Activated CD8-positive, alpha-beta memory T cell treated with anti-CD3 and anti-CD28 coated beads, Interleukin-2, amount 50 U/mL, for 1 hour (primary cell): ENCODE results near the gene EDA.
"Not testable (repeated sequence)": the region's sequence is repeated elsewhere in the genome, so short reads cannot be mapped to it uniquely, and the experiment has no call there.

Experiments used
- DNase-seq: peaks from one replicate; pipeline ENCODE4 v3.0.0-alpha.2; 2020; ENCODE audit errors: extremely low read depth

The EDA gene

DNA sequence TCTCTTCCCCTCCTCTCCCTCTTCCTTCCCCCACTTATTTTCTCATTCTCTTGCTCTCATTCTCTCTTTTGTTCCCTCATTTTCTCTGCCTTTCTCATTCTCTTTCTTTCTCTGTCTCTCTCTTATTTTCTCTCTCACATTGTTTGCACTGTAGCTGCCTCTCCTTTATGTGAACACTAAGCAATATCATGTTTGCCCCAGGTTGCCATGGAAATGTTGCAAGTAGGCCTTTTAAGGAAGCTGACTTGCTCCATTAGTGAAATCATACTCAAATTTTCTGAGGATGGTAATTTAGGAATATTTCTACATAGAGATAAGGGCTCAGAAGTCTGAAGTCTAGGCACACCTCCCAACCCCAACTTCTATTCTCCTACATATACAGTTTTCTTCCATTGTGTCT is 130.1 kb downstream of the EDA start:
- DNase-seq = no peak

DNA sequence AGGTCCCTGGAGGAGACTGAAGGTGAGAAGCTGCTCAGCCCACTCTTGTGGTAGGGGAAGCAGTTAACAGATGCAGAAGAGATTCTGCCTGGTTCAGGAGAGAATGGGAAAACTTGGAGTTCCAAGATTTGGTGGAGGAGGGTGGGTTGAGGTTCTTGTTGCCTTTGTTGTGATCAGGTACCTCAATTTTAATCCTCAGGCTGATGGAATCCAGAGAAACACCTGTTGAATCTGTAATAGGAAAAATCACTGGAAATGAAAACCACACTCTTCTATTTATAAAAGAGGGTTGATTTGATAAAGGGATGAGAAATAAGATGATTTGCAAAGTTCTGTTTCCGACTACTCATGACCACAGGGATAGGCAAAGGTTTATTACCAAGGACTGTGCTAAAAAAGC is 132.1 kb downstream of the EDA start:
- no peak for DNase-seq

DNA sequence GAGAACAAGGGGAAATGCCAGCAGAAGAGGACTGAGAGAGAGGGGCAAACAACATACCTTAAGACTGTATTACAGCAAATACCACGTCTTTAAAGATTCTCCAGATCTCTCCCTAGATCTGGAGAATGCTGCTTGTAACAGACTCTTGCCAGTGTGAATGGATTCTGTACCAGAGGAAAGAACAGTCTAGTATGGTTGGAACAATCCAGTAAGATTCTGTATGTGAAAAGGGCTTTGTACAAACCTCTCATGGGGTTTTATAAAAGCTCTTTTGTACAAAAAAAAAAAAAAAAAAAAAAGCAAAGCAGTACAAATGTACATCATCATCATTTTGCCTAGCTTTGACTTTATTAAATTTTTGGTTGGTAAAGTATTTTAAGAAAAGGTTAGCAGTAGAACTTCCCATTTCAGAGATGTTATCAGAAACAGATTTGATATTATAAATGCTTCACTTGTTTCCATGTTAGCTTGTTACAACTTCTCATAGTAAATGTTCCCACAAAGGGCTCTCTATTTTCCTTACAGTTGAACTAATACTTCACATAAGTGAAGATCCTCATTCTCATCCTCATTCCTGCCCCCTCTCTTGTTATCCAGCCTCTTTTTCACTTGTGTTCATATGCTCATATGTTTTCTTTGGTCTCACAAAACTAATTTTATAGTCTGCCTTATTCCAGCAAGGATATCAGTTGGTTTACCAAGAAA is 144.2 kb downstream of the EDA start:
- no peak for DNase-seq

DNA sequence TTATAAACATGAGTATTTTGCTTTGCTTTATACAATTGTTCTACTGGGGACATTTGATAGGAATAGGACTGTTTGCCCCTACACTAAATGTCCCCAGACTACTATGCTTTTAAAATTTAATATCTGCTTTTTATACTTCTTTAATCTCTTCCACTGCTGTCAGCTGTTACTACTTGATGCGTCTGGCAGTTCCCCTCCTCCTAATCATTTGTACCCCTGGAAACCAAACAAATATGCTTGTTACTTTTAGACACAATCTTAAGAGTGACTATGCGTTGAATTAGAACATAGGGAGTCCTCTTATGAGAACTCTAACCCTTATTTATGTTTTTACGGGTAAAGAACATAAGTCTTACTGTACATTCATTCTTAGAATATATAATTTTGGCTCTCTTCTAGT is 145.7 kb downstream of the EDA start:
- no peak for DNase-seq

DNA sequence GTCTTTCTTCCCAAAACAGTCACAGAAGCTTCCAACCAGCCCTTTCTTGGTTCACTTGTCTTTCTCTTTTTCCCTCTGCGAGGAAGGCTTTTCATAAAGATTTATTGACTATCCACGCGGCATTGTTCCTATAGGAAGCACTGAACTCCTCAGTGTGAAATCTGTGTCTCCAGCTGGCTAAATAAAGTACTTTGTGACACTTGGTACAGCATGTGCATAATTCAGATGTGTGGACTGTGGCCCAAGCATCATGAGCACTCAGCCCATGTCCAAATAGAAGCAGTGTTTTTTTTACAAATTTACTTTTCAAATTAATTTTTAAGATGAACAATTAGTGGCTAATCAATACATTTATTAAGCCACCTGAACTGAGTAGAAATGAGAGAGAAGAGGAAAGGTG is 146.4 kb downstream of the EDA start:
- no peak for DNase-seq

DNA sequence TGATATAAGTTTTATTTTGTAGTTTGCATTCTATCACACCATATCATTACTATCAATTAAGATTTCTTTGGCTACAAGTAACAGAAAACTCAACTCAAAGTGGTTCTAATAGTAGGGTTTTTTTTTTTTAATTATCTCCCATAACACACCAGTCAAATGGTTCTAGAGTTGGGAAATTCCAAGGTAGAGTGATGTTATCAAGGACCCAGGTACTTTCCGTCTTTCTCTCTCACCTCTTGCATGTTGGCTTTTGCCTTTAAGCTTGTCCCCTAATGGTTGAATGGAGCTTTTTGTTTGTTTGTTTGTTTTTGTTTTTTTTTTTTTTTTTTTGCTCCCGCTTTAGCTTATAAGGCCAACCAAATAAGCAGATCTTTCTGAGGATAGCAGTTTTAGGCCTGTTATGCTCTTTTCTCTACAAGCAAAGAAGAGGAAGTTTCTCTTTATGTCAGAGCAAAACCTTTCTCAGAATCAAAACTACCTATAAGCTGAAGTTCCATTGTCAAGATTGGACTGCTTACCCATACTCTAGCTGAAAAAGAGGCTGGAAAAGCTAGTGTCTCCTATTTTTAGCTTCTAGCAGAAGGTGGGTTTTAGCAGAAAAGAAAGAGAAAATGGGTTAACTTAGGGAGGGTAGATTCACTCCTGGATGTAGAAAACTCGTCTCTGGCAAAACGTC is 177.5 kb downstream of the EDA start:
- DNase-seq = no peak

DNA sequence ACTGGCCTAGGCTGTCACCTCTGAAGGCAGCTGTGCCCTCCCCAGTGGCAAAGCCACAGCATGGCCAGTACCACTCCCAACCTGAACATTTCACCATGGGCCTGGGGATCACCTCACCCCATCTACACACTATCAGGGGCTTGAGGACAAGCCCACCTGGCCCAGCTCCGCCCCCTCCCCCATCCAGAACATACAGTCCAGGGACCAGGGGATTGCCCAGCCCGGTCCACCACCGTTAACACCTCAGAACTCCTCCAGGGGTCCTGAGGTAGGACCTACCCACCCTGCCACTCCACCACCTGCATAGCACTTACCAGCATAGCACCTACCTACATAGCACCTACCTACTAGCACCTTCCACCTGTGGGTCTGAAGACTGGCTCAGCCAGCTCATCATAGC is 179.8 kb downstream of the EDA start:
- no peak for DNase-seq

DNA sequence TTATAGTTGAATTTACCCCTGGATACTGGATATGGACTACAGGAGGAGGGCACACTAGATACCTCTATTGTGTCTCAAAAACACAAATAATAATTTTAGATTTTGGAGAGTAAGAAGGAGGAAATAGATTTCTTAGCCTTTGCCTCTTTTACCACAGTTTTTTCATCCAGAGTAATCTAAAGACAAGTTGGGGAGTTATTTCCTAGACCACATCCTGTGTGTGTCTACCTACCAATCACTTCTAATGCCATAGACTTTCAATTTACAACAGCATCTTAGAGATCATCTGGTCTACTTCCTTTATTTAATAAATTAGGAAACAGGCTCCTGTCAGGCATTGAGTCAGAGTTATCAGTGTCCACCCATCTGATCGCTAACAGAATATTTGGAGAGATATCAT is 191.5 kb downstream of the EDA start:
- no peak for DNase-seq

DNA sequence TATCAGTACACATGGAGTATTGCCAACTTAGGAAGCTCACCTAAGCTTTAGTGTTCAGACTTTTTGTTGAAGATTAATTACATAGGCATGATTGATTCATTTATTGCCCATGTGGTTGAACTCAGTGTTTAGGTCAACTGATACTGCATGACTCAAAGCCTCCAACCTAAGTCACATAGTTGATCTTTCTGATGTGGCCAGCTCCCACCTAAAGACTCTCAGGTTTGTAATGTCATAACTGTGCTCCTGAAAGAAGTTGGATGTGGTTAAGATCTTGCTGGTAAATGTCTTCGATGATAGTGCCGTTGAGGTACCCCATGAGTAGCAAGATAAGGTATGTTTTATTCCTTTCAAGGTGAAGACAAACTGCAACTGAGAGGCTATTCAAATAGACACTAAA is 192.5 kb downstream of the EDA start:
- no peak for DNase-seq

DNA sequence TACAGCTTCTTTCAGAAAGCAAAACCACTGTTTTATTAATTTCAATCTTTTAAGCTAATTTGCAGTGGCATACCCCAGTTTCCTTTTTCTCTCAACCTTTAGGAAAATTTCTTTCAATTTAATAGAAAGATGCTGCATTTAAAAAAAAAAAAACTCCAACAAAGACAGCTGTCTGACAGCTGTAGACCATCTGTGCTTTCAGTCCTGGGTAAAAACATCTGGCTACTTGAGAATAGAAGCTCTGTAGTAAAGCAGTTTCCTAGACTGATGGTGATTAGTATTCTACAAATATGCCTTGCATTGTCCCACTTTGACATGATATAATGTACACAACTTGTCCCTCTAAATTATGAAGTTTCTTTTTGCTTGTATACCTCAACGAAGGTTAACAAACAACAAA is 197.8 kb downstream of the EDA start:
- DNase-seq = no peak

DNA sequence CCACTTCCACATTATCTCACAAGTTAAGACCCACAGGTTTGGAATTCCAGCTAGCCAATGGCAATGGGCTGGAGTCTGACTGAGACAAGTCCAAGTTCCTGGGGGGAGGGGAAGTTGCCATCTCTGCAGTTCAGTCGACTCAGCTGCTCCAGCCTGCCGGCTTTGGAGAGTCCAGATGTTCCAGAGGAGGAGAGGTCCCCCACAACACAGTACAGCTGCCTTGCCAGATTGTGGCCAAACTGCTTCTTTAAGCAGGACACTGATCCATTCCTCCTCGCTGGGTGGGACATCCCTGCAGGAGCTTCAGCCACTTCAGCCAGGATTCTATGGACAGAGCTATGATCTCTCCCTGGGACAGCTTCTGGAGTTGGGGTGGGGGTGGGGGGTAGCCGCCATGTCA is 199.2 kb downstream of the EDA start:
- no peak for DNase-seq

DNA sequence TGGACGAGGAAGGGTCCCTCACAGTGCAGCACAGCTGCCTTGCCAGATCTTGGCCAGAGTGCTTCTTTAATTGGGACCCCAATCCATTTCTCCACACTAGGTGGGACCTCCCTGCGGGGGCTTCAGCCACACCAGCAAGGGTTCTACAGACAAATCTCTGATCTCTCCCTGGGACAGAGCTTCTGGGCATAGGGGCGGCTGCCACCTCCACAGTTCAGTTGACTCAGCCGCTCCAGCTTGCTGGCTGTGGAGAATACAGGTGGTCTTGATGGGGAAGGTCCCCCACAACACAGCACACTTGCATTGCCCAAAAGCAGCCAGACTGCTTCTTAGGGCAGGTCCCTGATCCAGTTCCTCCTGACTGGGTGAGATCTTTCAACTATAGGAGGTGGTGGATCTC is 199.6 kb downstream of the EDA start:
- no peak for DNase-seq

DNA sequence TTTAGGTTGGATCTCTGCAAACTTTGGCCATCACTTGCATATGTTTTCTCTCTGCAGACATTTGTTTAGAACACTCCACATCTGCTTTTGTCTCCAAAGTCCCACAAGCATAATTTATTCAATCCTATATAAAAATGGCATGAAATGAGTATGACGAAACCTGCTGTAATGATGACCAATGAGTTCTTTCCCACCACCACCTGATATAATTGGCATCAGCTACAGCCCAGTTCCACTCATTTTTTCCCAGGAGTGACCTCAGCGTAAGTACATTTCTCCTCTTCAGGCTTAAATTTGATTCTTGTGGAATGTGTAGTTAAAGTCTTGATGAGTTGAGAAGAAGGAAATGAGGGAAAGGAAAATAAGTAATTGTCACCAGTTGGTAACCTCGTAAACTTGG is 228.7 kb downstream of the EDA start:
- DNase-seq = no peak

DNA sequence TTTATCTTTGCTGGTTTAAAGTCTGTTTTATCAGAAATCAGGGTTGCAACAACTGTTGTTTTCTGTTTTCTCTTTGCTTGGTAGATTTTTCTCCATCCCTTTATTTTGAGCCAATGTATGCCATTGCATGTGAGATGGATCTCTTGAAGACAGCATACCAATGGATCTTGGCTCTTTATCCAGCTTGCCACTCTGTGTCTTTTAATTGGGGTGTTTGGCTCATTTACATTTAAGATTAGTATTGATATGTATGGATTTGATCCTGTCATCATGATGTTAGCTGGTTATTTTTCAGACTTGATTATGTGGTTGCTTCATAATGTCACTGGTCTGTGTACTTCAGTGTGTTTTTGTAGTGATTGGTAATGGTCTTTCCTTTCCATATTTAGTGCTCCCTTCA is 244.1 kb downstream of the EDA start:
- not testable (repeated sequence) for DNase-seq

DNA sequence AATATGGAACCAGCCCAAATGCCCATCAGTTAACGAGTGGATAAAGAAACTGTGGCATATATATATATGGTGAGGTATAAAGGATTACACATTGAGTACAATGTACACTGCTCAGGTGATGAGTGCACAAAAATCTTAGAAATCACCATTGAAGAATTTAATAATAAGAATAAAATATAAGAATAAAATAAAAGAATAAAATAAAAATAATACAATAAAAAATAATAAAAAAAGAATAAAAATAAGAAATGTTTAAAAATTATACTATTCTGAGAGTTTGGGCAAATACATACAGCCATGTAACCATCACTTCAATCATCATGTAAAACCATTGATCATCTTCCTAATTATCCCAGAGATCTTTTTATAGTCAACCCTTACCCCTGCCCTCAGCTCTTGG is 260.3 kb downstream of the EDA start:
- DNase-seq = no peak

DNA sequence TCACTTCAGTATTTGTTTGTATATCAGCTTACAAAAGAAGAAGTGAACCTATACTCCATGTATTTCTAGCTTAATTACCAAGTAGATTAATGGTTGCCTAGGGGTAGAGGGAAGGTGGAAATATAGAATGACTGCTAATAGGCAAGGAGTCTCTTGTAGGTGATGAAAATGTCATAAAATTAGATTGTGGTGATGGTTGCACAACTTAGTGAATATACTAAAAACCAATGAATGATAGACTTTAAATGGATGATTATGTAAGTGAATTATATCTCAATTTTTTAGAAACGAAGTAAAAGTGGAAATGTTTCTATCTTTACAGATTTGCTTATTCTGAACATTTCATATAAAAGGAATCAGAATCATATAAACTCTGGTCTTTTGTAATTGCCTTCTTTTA is 268.3 kb downstream of the EDA start:
- DNase-seq = no peak

DNA sequence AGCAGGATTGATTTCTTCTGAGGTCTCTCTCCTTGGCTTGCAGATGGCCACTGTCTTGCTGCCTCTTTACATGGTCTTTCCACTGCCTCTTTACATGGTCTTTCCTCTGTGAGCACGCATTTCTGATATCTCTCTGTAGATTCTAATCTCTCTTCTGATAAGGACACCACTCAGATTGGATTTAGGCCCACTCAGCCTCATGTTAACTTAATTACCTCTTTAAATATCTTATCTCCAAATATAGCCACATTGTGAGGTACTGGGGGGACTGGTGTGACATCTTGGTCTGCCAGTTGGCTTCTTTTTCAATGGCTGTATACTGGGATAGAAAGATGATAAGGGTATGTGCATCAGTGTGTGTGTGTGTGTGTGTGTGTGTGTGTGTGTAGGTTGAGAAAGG is 280.1 kb downstream of the EDA start:
- DNase-seq = no peak

DNA sequence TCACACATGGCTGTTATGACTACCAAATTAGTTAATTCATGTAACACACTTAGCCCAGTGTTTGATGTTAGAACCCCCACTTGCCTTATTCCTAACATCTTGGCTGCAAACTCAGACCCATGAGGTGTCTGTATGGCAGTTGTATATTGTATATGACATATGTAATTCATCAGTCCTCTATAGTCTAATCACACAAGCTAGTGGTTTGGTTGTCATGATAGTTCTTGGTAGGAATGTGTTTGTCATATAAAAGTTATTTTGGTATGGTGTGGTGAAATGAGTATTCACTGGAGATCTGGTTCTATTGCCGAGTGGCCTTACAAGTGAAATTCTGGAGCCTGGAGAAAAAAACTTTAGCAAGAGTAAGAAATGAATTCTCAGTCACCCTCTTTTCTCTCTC is 284.6 kb downstream of the EDA start:
- no peak for DNase-seq

DNA sequence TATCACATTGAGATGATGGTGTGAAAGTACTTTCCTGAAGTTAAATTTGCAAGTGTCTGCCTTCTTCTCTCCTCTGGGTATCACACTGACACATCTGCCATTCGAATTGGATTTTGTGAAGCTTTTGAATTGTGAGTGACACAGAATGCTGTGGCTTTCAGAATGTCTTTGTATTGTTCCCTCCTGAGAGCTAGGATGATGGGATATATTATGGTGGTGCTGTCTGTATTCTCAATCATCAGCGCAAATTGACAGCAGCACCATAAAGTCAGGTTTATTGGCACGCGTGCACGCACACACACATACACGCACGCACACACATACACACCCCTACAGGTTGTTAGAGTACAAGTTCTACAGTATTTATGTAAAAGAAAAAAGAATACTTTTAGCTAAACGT is 290.5 kb downstream of the EDA start:
- DNase-seq = no peak

DNA sequence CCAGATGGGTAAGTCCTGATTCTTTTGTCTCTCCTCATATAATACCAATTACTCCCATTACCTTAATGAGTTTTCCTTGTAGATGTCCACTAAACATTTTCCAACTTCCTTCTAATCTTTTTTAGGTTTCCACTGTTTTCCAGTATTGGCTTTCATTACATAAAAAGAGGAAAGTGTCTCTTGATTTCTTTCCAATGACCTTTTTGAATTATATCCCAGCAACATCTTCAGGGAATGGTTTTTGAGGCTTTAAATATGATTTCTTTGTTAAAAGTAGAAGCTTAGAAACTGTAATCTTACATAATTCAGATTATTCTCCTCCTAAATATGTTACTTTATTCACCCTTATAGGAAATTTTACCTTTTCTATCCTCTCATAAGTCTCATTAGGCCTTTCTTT is 298.9 kb downstream of the EDA start:
- no peak for DNase-seq

DNA sequence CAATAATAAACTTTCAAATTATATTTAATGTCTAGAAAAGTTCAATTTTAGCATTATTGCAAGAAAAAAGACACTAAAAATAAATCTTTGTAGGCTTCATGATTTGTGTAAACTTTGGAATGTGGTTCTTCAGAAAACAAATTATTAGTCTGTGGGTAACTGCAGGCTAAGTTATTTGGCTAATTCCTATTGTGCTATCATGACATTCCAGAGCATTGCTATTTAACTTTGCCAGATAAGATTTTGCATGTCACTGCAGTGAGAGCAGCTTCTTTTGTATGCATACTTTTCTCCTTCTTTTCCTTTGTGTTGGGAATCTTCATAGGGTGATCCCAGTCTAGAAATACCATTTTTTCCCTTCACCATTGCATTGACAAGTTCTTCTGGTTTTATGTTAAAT is 303.8 kb downstream of the EDA start:
- no peak for DNase-seq

DNA sequence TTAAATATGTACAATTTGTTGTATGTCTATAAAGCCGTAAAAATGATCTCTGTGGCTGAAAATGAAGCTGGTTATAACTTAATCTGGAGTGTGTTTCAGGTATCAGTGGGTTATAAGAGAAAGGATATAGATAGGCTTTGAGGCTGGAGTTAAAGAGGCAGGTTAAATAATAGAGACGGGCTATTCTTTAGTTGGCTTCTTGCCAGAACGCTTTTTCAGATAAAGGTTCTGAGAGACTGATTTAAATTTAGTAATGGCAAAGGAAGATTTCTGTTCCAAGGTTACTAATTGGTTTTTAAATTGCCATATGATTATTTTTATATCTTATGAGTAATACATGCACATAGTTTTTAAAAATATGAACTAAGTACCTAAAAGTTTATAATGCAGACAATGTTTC is 316.4 kb downstream of the EDA start:
- no peak for DNase-seq

DNA sequence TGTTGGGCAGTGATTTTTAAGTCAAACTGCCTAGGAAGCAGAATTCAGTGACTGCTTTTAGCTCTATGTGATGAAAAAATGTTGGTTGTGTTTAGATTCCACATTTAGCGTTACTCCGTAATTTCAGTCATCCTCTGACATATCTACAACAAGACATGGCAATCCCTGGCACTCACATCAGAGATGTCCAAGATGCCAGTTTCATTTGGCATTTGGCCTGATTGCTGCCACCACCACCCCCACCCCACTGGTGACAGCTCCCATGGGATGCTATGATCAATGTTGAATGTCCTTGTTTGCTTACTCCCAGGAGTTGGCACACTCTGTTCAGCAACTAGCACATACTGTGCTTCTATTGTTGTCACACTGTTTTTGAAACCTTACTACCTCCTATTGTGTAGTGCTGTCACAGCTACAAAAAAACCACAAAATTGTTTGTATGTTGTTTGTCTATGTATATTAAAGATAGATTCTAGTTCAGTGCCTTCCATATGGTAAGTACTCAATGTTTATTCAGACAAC is 332.4 kb downstream of the EDA start:
- DNase-seq = no peak

DNA sequence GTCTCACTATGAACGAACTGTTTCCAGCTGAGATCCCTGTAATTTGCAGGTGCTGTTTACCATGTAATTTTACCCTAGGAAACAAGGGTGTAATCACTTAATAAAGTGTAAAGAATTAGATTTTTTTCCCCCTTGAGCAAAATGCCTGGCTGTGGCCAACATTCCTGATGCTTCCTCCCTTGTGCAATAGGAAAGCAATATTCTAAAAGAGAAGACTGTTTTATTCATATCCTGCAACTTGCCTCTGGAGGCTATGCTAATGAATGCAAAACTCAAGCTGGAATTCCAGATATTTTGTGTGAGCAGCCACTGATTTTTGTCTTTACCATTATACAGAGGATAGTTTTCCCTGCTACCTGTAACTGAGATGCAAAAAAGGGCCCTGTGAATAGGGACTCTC is 335.8 kb downstream of the EDA start:
- DNase-seq = no peak
